SK-N-SH (cell line): ENCODE data around the gene TRIM71. TPM values are rescaled to one million over a fixed set of nuclear protein-coding genes. Genes with fewer than 3 reads are reported as not detected.

Experiments used
- CTCF ChIA-PET: fragments of 300-600, 350-600 bp; formaldehyde crosslinking; extraction: SDS; loops from one replicate; lab custom pipeline; 2021; lab: Yijun Ruan, JAX
- POLR2A ChIA-PET: fragments of 350-600 bp; sonication (Branson Sonifier 250); formaldehyde crosslinking; extraction: SDS; loops from one replicate; lab custom pipeline; 2020; ENCODE audit warnings: antibody characterized with exemption, inconsistent platforms; lab: Yijun Ruan, JAX
- DNase-seq: peaks from one replicate; pipeline ENCODE4 v3.0.0; 2012
- H2AFZ ChIP-seq: fragments of 200-600 bp; sonication (generic); 2 replicates; pipeline ENCODE4 v1.8.1; 2016; ENCODE audit warnings: antibody characterized with exemption, mild to moderate bottlenecking, low read depth
- H3F3A ChIP-seq: fragments of 200-600 bp; sonication (generic); replicated peaks from 2 replicates; pipeline ENCODE3; 2016; ENCODE audit warnings: antibody characterized with exemption, mild to moderate bottlenecking; ENCODE audit not compliant: insufficient read depth
- H3K27ac ChIP-seq, 2 experiments: fragments of 200-500 bp in 1 of 2; fragments of 200-600 bp in 1 of 2; sonication (Bioruptor generic) in 1 of 2; sonication (generic), shearing (Covaris generic) in 1 of 2; 2 replicates each; pipeline versions ENCODE4 v1.5.1 to v1.6.1; 2014 to 2016; ENCODE audit warnings: low read depth in 2 of 2, inconsistent platforms in 1 of 2, low read length in 1 of 2, mild to moderate bottlenecking in 1 of 2, mixed read lengths in 1 of 2
- H3K27me3 ChIP-seq: fragments of 200-600 bp; sonication (generic), shearing (Covaris generic); 2 replicates; pipeline ENCODE4 v1.6.1; 2016; ENCODE audit warnings: mixed run types; ENCODE audit not compliant: insufficient read depth
- H3K36me3 ChIP-seq, 2 experiments: fragments of 200-500 bp in 1 of 2; fragments of 200-600 bp in 1 of 2; sonication (Bioruptor generic) in 1 of 2; sonication (generic) in 1 of 2; replicated peaks in 1 of 2; 2 replicates each; pipeline versions ENCODE3 to v1.5.1; 2014 to 2016; ENCODE audit warnings: low read length in 1 of 2, mild to moderate bottlenecking in 1 of 2; ENCODE audit not compliant: insufficient read depth in 2 of 2, control insufficient read depth in 1 of 2
- H3K4me1 ChIP-seq, 2 experiments: fragments of 200-500 bp in 1 of 2; fragments of 200-600 bp in 1 of 2; sonication (Bioruptor generic) in 1 of 2; sonication (generic), shearing (Covaris generic) in 1 of 2; 2 replicates each; pipeline versions ENCODE4 v1.5.1 to v1.6.1; 2014 to 2016; ENCODE audit warnings: low read depth in 1 of 2, low read length in 1 of 2, mixed run types in 1 of 2; ENCODE audit not compliant: insufficient read depth in 2 of 2, control insufficient read depth in 1 of 2
- H3K4me2 ChIP-seq: fragments of 200-600 bp; sonication (generic), shearing (Covaris generic); 2 replicates; pipeline ENCODE4 v1.6.1; 2017; ENCODE audit warnings: mixed run types
- H3K4me3 ChIP-seq, 2 experiments: fragments of 200-500 bp in 1 of 2; fragments of 200-600 bp in 1 of 2; sonication (Bioruptor generic) in 1 of 2; sonication (generic), shearing (Covaris generic) in 1 of 2; 2 replicates each; pipeline versions ENCODE4 v1.5.1 to v1.8.1; 2014 to 2016; ENCODE audit warnings: low read depth in 2 of 2, inconsistent platforms in 1 of 2, low read length in 1 of 2, mild to moderate bottlenecking in 1 of 2, mixed read lengths in 1 of 2, moderate library complexity in 1 of 2
- H3K79me2 ChIP-seq: fragments of 200-600 bp; sonication (generic); 2 replicates; pipeline ENCODE4 v1.8.1; 2017; ENCODE audit warnings: mild to moderate bottlenecking; ENCODE audit not compliant: insufficient read depth
- H3K9ac ChIP-seq: fragments of 200-600 bp; sonication (generic); 2 replicates; pipeline ENCODE4 v1.6.1; 2017; ENCODE audit warnings: mixed run types
- H3K9me2 ChIP-seq: fragments of 200-600 bp; sonication (generic); 2 replicates; pipeline ENCODE4 v1.6.1; 2017; ENCODE audit warnings: mixed run types
- H3K9me3 ChIP-seq: fragments of 200-600 bp; sonication (generic); 2 replicates; pipeline ENCODE4 v1.6.1; 2017; ENCODE audit warnings: mixed run types, mild to moderate bottlenecking, moderate library complexity
- H4K20me1 ChIP-seq: fragments of 200-600 bp; sonication (generic); 2 replicates; pipeline ENCODE4 v1.6.1; 2017; ENCODE audit warnings: mild to moderate bottlenecking, mixed run types; ENCODE audit not compliant: insufficient read depth
- ELF1 ChIP-seq: IDR thresholded peaks from 2 replicates; pipeline ENCODE4 v1.4.0; 2012
- EP300 ChIP-seq, 2 experiments: IDR thresholded peaks; 2 replicates each; pipeline versions ENCODE4 v1.4.0 to v1.6.1; 2012; ENCODE audit warnings: borderline replicate concordance in 1 of 2, low read depth in 1 of 2, low read length in 1 of 2
- FOSL2 ChIP-seq: IDR thresholded peaks from 2 replicates; pipeline ENCODE4 v1.4.0; 2012; ENCODE audit warnings: low read depth, mild to moderate bottlenecking, moderate library complexity, borderline replicate concordance
- MXI1 ChIP-seq: IDR thresholded peaks from 2 replicates; pipeline ENCODE4 v1.6.1; 2012; ENCODE audit warnings: mild to moderate bottlenecking, low read depth, low read length, improper control_type of control experiment
- NFIC ChIP-seq: IDR thresholded peaks from 2 replicates; pipeline ENCODE4 v1.4.0; 2012; ENCODE audit warnings: borderline replicate concordance
- POLR2AphosphoS5 ChIP-seq: IDR thresholded peaks from 2 replicates; pipeline ENCODE4 v1.6.1; 2012; ENCODE audit warnings: low read depth, low read length
- RAD21 ChIP-seq: IDR thresholded peaks from 2 replicates; pipeline ENCODE4 v1.6.1; 2012; ENCODE audit warnings: mild to moderate bottlenecking, low read length
- RXRA ChIP-seq: IDR thresholded peaks from 2 replicates; pipeline ENCODE4 v1.4.0; 2012; ENCODE audit warnings: low read depth, mild to moderate bottlenecking, borderline replicate concordance
- TCF12 ChIP-seq: IDR thresholded peaks from 2 replicates; pipeline ENCODE4 v1.4.0; 2012
- TEAD4 ChIP-seq: IDR thresholded peaks from 2 replicates; pipeline ENCODE4 v1.4.0; 2012; ENCODE audit warnings: mild to moderate bottlenecking, borderline replicate concordance; ENCODE audit not compliant: insufficient read depth
- WGBS: methylation state at CpG from one replicate; pipeline ENCODE4 v1.1.6; 2017; ENCODE audit warnings: low lambda C conversion rate; 5-methylcytosine and 5-hydroxymethylcytosine counted together
- polyA plus RNA-seq, 3 experiments: library from polyadenylated mRNA; depleted of rRNA; stranded (reverse); fragments of >200 nt; gene quantifications; 2 replicates each; pipeline ENCODE4 v1.2.3, GENCODE V29; 2012
- TF ChIP-seq, protein P1 (sequence below): IDR thresholded peaks from 2 replicates; pipeline ENCODE4 v1.4.0; 2012; ENCODE audit warnings: low read depth
- TF ChIP-seq, protein P2 (sequence below): IDR thresholded peaks from 2 replicates; pipeline ENCODE4 v1.4.0; 2012; ENCODE audit warnings: low read depth, borderline replicate concordance
- TF ChIP-seq, protein P3 (sequence below): IDR thresholded peaks from 2 replicates; pipeline ENCODE4; 2012
- TF ChIP-seq, protein P4 (sequence below): IDR thresholded peaks from 2 replicates; pipeline ENCODE4 v1.6.1; 2012; ENCODE audit warnings: mild to moderate bottlenecking, low read depth, low read length, moderate library complexity

The TRIM71 gene
- polyA plus RNA-seq, 1 of the 3 experiments (the other 2 are of a cell fraction): not detected

DNA sequence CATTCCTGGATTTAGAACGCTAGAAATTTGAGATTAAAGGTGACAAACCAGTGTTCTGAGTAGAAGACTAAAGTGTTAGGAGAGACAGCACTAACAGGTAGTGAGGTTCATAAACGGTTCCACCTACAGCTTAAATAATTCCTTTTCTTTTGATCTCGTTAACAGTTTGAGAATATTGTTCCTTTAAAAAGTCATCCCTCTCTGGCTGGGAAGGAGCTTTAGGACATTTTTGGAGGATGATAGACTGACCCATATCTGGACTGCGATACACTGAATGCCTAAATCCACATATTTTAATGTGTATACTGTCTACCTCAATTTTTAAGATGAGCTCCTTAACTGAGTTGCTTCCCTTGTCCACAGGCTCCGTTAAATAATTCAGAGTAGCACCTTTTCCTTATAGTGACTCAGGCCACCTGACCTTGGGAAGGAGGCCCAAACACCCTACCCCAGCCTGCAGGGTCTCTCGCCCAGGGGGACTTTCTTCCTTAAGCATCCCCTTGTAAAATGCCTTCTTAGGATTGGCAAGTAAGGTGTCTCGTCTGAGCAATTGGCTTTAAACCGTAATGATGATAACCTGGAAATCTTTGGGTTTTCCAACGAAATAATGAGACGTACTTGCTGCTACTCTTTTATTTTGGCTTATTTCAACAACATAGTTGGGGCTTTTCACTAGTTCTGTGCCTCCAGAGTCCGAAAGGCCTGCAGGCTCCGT is 3.3 kb downstream of the TRIM71 start:
- no peaks in the 10 kb centered on the region for H3K79me2 ChIP-seq
- WGBS: 61% methylated on average over 12 of the region's 12 CpGs
- TF ChIP-seq EP300 (IDR thresholded peaks at IDR 0.05; ENCODE audit: borderline replicate concordance in 1 of 2, low read depth in 1 of 2, low read length in 1 of 2): no peak
- no peak for TF ChIP-seq RXRA
- no peak for TF ChIP-seq RAD21
- TF ChIP-seq, protein P1, sequence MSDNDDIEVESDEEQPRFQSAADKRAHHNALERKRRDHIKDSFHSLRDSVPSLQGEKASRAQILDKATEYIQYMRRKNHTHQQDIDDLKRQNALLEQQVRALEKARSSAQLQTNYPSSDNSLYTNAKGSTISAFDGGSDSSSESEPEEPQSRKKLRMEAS: no peak
- no peak for TF ChIP-seq MXI1
- no peak for TF ChIP-seq NFIC
- TF ChIP-seq TCF12: no peak
- H3K36me3 ChIP-seq: no peaks in the 10 kb centered on the region
- ChIA-PET POLR2A (no interaction called here), CTCF (interaction anchor here (1.3 to 1.8 kb wide), 3 partner anchors 10 to 253 kb away, joined by 3 to 4 read pairs (median 3); no protein-coding TSS in a partner anchor)
- no peaks in the 10 kb centered on the region for H3F3A ChIP-seq
- H3K9ac ChIP-seq: no peak overlapping the region
- H4K20me1 ChIP-seq: no peaks in the 10 kb centered on the region
- no peak overlapping the region for H3K4me2 ChIP-seq
- no peaks in the 10 kb centered on the region for H3K9me3 ChIP-seq
- H3K4me1 ChIP-seq: no peaks in the 10 kb centered on the region; a peak in 1 of 4 replicates
- peaks cover 67% of the 10 kb centered on the region for H3K27me3 ChIP-seq
- no peak overlapping the region for H3K4me3 ChIP-seq
- DNase-seq: no peak
- no peak overlapping the region for H2AFZ ChIP-seq
- H3K27ac ChIP-seq: no peak overlapping the region
- H3K9me2 ChIP-seq: no peaks in the 10 kb centered on the region

- H3K4me1 ChIP-seq: no peaks in the 10 kb centered on the region; a peak in 1 of 4 replicates
- H3K9me2 ChIP-seq: no peaks in the 10 kb centered on the region
- H3K27ac ChIP-seq: no peak overlapping the region
- no peaks in the 10 kb centered on the region for H4K20me1 ChIP-seq
- no peak overlapping the region for H2AFZ ChIP-seq
- ChIA-PET POLR2A (no interaction called here), CTCF (interaction anchor here (1.8 kb wide), 1 partner anchor 253 kb away, joined by 4 read pairs; no protein-coding TSS in a partner anchor)
- no peaks in the 10 kb centered on the region for H3K79me2 ChIP-seq
- no peak overlapping the region for H3K4me3 ChIP-seq
- 69% methylated on average over 18 of the region's 44 CpGs for WGBS
- peak; percentile 44 for DNase-seq
- no peaks in the 10 kb centered on the region for H3F3A ChIP-seq
- no peak overlapping the region for H3K4me2 ChIP-seq
- H3K9ac ChIP-seq: no peak overlapping the region
- peaks cover 63% of the 10 kb centered on the region for H3K27me3 ChIP-seq
- H3K9me3 ChIP-seq: no peaks in the 10 kb centered on the region
- TF ChIP-seq EP300 (IDR thresholded peaks at IDR 0.05; ENCODE audit: borderline replicate concordance in 1 of 2, low read depth in 1 of 2, low read length in 1 of 2) (no peak), TEAD4 (no peak), FOSL2 (no peak), ELF1 (no peak), POLR2AphosphoS5 (no peak), MXI1 (no peak)
- TF ChIP-seq, protein P2, sequence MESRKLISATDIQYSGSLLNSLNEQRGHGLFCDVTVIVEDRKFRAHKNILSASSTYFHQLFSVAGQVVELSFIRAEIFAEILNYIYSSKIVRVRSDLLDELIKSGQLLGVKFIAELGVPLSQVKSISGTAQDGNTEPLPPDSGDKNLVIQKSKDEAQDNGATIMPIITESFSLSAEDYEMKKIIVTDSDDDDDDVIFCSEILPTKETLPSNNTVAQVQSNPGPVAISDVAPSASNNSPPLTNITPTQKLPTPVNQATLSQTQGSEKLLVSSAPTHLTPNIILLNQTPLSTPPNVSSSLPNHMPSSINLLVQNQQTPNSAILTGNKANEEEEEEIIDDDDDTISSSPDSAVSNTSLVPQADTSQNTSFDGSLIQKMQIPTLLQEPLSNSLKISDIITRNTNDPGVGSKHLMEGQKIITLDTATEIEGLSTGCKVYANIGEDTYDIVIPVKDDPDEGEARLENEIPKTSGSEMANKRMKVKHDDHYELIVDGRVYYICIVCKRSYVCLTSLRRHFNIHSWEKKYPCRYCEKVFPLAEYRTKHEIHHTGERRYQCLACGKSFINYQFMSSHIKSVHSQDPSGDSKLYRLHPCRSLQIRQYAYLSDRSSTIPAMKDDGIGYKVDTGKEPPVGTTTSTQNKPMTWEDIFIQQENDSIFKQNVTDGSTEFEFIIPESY: no peak
- TF ChIP-seq, protein P3, sequence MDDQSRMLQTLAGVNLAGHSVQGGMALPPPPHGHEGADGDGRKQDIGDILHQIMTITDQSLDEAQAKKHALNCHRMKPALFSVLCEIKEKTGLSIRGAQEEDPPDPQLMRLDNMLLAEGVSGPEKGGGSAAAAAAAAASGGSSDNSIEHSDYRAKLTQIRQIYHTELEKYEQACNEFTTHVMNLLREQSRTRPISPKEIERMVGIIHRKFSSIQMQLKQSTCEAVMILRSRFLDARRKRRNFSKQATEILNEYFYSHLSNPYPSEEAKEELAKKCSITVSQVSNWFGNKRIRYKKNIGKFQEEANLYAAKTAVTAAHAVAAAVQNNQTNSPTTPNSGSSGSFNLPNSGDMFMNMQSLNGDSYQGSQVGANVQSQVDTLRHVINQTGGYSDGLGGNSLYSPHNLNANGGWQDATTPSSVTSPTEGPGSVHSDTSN: no peak
- TF ChIP-seq, protein P4, sequence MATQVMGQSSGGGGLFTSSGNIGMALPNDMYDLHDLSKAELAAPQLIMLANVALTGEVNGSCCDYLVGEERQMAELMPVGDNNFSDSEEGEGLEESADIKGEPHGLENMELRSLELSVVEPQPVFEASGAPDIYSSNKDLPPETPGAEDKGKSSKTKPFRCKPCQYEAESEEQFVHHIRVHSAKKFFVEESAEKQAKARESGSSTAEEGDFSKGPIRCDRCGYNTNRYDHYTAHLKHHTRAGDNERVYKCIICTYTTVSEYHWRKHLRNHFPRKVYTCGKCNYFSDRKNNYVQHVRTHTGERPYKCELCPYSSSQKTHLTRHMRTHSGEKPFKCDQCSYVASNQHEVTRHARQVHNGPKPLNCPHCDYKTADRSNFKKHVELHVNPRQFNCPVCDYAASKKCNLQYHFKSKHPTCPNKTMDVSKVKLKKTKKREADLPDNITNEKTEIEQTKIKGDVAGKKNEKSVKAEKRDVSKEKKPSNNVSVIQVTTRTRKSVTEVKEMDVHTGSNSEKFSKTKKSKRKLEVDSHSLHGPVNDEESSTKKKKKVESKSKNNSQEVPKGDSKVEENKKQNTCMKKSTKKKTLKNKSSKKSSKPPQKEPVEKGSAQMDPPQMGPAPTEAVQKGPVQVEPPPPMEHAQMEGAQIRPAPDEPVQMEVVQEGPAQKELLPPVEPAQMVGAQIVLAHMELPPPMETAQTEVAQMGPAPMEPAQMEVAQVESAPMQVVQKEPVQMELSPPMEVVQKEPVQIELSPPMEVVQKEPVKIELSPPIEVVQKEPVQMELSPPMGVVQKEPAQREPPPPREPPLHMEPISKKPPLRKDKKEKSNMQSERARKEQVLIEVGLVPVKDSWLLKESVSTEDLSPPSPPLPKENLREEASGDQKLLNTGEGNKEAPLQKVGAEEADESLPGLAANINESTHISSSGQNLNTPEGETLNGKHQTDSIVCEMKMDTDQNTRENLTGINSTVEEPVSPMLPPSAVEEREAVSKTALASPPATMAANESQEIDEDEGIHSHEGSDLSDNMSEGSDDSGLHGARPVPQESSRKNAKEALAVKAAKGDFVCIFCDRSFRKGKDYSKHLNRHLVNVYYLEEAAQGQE: no peak
- TF ChIP-seq, all 33 proteins: peak for 0
- no peaks in the 10 kb centered on the region for H3K36me3 ChIP-seq
Observed at GRCh38 chr3:32821686-32822296, 4.0 kb downstream of the TRIM71 start.
